Measurements from ENCODE around the gene PROCA1.

GRCh38 chr17:28728364-28729200, 16.9 kb upstream of the PROCA1 start, which contains the start of gene NEK8:
- TF ChIP-seq, protein P1, sequence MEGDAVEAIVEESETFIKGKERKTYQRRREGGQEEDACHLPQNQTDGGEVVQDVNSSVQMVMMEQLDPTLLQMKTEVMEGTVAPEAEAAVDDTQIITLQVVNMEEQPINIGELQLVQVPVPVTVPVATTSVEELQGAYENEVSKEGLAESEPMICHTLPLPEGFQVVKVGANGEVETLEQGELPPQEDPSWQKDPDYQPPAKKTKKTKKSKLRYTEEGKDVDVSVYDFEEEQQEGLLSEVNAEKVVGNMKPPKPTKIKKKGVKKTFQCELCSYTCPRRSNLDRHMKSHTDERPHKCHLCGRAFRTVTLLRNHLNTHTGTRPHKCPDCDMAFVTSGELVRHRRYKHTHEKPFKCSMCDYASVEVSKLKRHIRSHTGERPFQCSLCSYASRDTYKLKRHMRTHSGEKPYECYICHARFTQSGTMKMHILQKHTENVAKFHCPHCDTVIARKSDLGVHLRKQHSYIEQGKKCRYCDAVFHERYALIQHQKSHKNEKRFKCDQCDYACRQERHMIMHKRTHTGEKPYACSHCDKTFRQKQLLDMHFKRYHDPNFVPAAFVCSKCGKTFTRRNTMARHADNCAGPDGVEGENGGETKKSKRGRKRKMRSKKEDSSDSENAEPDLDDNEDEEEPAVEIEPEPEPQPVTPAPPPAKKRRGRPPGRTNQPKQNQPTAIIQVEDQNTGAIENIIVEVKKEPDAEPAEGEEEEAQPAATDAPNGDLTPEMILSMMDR (IDR thresholded peaks at IDR 0.05; ENCODE audit: poor library complexity): no peak
- no peak for TF ChIP-seq EZH2 (IDR thresholded peaks at IDR 0.05; ENCODE audit: borderline replicate concordance)
- no peak for TF ChIP-seq EZH2phosphoT487 (IDR thresholded peaks at IDR 0.05; ENCODE audit: low read depth, severe bottlenecking, unreplicated experiment)

All from hepatocyte (in vitro differentiated cells).